GM21825 (cell line): ENCODE data around the gene RAB5B.
A peak's percentile ranks its signal among the peaks of the same experiment; 100 is the strongest.
"Not testable (repeated sequence)": the region's sequence is repeated elsewhere in the genome, so short reads cannot be mapped to it uniquely, and the experiment has no call there.

ENCODE experiments used
- ATAC-seq: cut with Tn5 transposase; IDR thresholded peaks from one replicate; pipeline ENCODE4 v1.9.1; 2021; ENCODE audit warnings: mild to moderate bottlenecking, moderate library complexity; ENCODE audit not compliant: unreplicated experiment

The RAB5B gene

DNA sequence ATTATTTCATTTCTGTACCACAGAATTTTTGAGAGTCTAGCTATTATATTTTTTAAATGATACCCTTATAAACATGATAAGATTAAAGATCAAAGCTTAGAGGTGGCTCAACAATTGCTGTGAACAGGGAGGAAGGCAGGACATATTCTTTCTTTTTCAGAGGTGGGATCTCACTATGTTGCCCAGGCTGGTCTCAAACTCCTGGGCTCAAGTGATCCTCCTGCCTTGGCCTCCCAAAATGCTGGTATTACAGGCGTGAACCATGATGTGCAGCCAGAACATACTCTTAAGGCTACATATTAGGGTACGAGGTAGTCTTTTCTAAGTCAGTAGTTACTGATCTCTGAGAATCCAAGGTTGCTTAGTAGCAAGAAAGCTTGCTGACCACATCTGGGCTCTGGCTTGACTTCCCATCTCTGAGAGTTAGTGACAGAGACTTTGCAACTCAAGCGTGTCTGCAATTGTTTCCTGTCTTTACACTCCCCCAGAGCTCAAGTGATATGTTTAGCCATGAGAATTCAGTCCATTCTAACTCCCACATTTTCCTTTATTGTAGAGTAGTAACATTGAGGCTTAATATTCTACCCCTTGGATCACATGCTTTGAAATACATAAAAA, 8.6 kb downstream of the RAB5B start:
- peak; percentile 82 for ATAC-seq

DNA sequence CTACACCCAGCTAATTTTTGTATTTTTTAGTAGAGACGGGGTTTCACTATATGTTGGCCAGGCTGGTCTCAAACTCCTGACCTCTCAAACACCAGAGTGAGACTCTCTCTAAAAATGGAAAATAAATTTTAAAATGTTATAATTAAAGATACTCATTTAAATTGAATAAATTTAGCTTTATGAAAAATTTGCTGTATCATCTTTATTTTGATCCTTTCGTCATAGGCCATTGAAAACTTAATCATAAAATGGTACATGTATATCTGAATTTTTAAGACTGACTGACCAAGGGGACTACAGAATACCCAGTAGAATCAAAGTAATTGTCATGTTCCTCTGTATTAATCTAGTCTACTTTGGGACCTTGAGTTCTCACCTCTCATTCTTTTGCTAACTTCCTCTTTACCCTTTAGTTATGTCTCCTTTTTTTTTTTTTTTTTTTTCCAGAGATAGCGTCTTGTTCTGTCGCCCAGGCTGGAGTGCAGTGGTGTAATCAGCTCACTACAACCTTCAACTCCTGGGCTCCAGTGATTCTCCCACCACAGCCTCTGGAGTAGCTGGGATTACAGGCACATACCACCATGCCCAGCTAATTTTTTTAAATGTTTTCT, 9.5 kb downstream of the RAB5B start:
- no peak for ATAC-seq

DNA sequence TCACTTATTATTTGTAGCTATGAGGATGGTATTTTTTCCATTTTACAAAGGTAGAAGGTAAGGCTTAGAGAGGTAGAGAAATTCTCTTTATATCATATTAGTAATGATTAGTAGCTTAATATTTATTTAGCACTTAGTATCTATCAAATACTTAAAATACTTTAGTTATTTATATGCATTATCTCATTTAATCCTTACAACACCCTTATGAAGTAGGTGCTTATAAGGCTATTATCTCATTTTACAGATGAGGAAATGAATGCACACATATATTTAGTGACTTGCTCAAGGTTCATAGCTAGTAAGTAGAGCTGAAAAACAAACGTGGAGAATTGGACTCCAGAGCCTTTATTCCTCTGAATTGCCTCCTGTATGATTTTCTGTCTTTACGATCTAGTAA, 11.0 kb downstream of the RAB5B start:
- no peak for ATAC-seq

DNA sequence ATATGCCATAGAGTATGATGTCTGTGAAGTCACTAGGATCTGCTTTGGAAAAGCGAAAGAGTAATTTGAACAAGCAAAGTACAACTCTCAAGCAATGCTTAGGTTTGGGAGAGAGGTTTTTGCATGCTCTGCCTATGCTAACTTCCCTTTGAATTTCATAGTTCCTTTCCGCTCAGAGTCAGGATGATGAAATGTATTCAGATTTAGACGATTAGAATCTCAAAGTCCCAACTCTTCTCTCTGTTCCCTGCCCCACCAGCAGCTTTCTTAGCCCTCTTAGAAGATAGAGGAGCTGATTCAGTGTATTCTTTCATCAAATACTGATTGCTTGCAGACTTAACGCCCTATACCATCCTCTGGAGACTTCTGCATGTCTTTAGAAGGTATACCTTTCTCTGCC, 11.5 kb downstream of the RAB5B start:
- ATAC-seq = no peak

DNA sequence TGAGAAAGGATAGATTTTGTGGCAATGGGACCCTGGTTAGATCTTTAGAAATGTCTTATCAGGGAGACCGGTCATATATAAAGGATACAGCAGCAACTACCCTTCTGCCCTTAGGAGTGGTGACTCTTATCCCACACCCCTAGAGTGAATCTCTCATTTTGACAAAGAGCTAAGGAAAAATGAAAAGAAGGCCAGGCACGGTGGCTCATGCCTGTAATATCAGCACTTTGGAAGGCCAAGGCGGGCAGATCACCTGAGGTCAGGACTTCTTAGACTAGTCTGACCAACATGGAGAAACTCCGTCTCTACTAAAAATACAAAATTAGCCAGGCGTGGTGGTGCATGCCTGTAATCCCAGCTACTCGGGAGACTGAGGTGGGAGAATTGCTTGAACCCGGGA, 12.1 kb downstream of the RAB5B start:
- not testable (repeated sequence) for ATAC-seq

DNA sequence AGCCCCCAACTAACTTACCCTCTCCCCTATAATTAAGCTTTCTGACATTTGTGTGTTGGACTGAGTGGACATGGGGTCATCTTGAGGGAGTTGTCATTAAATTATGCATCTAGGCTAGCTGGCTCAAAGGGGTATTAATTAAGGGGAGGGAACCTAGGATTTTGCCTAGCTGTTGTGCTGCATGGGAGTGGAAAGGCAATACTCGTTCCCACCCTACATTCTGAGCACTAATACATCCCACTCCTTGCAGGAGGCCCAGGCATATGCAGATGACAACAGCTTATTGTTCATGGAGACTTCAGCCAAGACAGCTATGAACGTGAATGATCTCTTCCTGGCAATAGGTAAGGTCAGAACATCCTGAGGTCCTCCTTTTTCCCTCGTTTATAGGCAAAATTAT, 17.2 kb downstream of the RAB5B start:
- ATAC-seq = no peak

DNA sequence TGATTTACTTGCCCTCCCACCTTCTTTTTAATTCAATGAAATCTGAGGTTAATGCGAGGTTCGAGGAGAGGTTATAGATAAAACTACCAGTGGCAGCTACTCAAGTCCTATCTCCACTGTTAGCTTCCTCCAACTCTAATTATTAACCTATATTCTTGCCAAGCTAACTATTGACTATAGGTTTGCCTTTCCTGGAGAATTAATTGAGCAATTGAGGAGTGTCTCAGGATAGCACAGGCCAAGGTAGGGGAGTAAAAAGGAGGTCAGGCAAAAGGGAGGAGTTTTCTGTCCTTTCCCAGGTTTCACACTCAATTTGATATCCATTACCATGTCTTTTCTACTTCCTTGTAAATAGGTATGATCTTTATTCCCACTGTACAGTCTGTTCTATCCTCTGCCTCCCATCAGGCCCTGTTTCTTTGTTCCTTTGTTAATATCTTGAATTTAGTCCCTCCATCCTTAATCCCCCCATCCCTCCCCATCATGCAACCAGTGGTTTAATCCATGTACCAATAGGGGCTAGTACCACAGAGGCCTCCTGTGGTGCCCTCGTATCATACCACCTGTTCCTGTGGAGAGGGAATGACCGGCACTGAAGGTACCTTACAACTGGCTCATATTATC, 19.5 kb downstream of the RAB5B start:
- no peak for ATAC-seq

DNA sequence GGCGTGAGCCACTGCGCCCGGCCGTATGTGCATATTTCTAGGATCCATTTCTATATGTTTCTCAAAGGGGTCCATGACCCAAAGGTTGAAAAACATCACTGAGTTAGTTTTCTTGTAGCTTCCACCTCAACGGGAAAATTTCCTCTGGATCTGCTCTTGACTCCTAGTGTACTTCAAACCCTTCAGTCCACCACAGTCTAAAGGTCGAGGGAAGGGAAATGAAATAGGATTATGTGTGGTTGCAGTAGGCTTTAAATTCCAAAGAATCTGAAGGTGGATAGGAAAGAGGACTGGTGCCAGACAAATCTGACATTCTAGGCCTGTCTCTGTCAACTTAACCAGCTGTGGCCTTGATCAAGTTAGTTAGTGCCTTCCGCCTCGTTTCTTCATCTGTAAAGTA, 21.5 kb downstream of the RAB5B start:
- ATAC-seq = no peak

DNA sequence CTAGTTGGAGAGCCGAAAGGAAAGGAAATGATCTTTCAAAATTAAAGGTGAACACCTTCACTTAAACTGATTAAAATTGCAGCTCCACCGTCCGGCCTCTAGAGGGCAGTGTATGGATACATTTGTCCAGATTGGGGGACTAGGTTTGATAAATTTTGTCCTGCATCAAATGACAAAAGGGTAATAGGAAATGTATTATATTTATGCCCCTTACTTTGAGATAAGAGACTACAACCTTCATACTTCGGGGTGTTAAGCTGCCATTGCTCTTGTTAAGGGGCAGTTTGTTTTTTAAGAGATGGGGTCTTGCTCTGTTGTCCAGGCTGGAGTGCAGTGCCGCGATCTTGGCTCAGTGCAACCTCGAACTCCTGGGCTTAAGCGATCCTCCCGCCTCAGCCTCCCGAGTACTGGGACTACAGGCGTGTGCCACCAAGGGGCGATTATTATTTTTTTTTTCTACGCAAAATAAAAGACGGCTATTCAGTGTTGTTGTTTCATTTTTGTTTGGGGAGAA, 22.4 kb downstream of the RAB5B start:
- no peak for ATAC-seq

DNA sequence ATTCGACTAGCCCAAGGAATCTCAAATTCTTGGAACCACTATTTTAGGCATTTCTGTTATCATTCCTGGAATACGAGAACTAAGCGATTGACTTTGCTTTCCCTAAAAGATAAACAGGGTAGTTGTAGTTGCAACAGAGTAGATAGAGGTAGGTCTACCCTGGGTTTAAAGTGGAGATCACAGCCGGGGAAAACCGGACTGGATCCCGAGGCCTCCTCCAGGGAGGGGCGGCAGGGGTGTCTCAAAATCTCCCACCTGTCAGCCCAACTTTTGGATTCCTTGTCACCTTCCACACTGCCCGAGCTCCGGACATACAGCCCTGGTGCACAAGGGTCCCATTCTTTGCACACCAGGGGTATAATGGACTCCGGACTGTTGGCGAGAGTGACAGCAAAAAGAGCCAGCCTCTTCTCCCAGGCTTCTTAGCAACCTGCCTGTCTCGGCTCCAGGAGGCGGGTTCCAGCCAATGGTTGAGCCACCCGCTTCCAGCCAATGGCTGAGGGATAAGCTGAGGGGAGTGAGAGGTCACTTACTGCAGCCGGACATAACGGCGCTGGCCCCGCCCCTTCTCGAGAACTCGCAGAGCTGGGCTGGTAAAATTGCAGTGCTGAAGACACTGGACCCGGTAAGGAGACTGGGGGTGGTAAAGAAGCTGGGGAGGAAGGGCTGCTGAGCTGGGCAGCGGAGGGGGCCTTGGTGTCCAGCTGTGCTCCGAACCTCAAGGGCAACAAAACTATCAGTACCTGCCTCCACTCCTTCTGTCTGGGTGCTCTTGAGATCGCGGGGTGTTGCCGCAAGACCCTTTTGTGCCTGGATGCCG, 23.0 kb downstream of the RAB5B start, which contains the start of gene SUOX:
Gene SUOX, plus strand, starts transcription at position 562 of the 820 bp plus-strand sequence. CDS start 4,946 bp downstream, outside the sequence.
- ATAC-seq = peak; percentile 98

DNA sequence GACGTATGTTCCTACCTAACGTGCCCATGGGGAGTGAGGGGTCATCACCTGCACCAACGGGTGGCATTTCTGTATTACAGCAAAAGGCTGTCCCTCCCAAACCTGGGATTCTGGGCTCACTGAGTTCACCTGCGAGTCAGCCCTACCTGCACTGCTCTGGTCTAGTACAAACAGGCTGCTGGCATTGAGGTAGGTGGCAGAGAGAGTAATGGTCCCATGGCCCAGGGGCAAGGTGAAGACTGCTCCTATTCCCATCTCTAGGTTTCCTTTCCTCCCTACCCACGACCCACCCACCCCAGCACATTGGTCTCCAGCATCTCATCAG, 23.6 kb downstream of the RAB5B start:
- no peak for ATAC-seq

DNA sequence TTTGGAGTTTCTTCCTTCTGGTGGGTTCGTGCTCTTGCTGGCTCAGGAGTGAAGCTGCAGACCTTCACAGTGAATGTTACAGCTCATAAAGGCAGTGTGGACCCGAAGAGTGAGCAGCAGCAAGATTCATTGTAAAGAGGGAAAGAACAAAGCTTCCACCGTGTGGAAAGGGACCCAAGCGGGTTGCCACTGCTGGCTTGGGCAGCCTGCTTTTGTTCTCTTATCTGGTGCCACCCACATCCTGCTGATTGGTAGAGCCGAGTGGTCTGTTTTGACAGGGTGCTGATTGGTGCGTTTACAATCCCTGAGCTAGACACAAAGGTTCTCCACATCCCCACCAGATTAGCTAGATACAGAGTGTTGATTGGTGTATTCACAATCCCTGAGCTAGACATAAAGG, 25.6 kb downstream of the RAB5B start:
- not testable (repeated sequence) for ATAC-seq

DNA sequence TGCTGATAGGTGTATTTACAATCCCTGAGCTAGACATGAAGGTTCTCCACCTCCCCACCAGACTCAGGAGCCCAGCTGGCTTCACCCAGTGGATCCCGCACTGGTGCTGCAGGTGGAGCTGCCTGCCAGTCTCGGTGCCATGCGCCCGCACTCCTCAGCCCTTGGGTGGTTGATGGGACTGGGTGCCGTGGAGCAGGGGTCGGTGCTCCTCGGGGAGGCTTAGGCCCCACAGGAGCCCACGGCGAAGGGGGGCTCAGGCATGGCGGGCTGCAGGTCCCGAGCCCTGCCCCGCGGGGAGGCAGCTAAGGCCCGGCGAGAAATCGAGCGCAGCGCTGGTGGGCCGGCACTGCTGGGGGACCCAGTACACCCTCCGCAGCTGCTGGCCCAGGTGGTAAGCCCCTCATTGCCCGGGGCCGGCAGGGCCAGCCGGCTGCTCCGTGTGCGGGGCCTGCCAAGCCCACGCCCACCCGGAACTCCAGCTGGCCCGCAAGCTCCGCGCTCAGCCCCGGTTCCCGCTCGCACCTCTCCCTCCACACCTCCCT, 26.2 kb downstream of the RAB5B start:
- not testable (repeated sequence) for ATAC-seq

DNA sequence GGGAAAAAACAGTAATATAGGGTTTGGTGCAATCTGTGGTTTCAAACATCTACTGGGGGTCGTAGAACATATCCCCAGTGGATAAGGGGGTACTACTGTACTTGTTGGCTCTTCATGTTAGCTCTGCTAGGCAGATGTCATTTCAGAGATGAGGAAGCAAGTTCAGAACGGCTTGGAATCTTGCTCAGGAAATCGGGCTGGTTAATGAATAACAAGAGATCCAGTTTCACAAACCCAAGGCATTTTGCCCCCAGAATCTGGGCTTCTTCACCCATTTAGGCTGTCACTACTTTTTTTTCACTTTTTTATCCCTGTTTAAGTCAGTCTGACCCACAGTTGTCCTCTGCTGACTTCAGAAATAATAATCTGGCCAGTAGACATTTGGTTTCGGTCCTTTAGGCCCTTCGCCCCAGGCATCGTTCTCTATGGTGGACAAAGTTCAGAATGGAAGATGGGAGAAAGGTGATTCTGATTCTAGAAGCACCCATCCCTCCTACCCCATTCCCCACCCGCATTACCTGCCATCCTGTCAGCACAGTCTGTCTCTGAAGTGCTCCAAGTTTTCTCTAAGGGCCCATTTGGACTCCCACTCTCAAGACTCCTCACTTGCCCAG, 27.7 kb downstream of the RAB5B start:
- ATAC-seq = no peak

DNA sequence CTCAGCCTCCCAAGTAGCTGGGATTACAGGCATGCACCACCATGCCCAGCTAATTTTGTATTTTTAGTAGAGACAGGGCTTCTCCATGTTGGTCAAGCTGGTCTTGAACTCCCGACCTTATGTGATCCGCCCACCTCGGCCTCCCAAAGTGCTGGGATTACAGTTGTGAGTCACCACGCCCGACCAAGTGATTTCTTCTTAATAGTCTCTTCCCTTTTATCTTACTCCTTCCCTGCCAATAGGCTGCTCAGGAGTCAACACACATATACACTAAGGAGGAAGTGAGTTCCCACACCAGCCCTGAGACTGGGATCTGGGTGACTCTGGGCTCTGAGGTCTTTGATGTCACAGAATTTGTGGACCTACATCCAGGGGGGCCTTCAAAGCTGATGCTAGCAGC, 29.5 kb downstream of the RAB5B start:
- ATAC-seq = not testable (repeated sequence)

DNA sequence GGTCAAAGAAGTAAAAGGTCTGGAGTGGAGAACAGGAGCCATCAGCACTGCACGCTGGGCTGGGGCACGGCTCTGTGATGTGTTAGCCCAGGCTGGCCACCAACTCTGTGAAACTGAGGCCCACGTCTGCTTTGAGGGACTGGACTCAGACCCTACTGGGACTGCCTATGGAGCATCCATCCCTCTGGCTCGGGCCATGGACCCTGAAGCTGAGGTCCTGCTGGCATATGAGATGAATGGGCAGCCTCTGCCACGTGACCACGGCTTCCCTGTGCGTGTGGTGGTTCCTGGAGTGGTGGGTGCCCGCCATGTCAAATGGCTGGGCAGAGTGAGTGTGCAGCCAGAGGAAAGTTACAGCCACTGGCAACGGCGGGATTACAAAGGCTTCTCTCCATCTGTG, 30.3 kb downstream of the RAB5B start:
- ATAC-seq = no peak

DNA sequence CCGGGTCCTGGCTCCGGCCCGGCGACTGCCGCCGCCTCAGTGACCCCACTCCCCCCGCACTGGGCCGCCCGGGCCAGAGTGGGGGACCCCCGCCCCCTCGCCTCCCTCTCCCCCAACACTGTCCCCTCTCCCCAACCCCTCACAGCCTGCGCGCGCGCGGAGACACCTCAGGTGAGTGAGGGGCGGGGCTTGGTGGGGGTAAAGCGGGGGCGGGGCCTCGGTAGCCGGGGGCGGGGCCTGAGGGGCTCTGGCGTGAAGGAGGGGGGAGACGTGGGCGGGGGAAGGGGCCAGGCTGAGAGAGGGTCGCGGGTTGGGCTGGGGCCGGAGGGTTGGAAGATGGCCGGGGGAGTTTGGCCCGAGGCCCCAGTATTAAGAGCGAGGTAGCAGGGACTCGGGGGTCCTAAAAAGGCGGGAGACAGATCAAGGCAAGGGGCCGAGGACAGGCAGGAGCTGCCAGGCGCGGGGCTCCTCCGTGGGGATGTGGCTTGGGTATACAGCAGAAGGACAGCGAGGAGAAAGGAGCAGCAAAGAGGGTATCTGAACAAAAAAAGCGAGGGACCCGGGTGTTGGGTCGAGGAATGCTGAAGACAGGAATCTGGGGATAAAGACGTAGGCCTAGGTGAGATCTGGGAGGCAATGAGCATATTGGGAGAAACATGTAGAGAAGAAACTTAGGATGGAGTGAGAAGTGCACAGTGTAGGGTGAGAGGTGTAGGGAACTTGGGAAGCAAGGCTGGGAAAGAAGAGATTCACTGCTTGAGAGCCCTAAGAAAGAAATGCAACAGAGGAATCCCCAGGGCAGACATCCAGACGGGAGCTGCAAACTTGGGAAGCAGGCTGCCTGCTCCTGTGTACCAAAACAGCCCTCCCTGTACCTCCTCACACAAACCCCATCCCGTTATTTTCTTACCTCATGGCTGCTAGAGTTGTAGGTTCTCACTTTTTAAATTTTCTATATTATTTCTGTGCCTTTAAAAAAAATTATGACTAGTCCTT, 34.0 kb downstream of the RAB5B start:
- no peak for ATAC-seq

DNA sequence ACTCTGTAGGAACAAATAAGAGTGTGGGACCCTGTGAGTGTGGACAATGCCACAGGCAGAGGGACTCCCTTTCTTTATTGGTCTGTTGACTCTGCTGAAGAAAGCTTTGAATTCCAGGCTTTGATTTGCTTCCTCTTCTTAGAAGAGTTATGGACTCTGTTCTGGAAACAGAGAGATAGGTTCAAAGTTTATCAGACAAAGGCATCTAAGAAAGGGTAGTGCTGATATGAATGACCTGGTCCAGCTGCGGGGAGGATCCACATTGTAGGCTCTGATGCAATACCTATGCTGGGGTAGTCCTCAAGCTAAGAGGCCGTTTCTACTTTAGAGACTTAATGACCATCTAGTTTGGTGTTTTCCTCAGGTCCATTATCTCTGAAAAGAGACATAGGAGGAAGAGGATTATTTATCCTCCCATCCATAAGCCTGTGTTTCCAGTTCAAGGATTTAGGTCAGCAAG, 36.3 kb downstream of the RAB5B start:
- ATAC-seq = no peak

DNA sequence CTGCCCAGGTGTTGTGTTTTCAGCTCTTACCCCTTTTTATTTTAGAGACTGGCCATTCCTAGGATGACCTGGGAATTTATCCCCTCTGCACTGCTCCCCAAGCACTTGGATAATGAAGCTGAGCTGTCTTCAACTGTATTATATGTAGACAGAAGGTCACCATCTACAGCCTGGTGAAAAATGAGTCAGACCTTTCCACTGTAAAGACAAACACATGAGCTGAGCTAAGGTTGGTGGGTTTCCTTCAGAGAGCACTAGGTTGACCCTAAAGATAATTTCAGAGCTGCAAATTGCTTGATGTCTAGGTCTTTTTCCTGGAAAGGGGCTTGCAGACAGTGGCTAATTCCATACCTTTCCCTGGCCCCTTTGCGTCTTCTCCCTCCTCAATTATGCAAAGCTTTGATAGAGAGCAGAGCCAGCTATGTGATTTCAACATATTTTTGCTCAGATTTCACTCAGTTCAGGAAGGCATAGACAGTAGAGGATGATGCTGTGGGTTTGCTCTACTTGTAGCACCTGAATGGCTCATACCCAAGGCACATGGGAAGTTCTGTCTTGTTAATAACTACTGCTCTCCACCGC, 37.7 kb downstream of the RAB5B start:
- ATAC-seq = no peak
